ENCODE data around the gene PON2.
A peak's percentile ranks its signal among the peaks of the same experiment; 100 is the strongest.
"Not testable (repeated sequence)": the region's sequence is repeated elsewhere in the genome, so short reads cannot be mapped to it uniquely, and the experiment has no call there.

PON2 gene

DNA sequence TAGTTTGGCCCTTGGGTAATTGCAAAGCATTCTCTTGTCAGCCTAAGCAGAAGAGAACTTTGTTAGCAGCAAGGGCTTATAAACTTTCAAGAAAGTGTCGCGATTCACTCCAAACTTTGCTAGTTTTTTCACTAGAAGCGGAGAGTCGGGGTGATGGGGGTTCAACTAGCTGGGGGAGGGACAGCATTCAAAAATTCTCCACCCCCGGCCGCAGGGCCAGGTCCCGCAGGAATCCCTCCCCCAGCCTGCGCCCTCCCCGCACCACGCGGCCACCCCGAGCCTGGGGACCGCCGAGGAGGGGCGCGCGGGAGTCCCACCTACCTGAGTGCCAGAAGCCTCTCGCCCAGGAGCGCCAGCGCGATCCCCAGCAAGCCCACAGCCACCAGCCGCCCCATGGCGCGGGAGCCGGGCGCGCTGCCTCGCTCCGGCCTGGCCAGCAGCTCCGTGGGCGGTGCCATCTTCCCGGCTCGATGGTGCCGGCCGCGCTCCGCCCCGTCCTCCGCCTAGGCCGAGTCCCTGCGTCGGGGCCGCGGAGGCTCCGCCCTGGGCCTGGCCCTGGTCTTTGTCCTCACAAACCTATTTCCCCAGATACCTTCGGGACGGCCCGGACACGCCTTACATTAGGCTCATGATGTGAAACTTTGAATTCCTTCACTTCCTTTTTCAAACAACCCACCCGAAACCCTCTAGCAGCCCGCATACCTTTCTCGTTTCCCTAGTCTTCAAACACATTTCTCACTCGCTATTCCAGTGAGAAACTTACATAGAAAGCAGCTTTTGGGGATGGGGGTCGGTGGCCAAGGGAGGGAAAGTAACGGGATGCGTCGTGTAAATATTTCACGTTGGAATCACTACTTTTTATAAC, at the start of gene PON2:
PON2 (minus strand) TSS at position 472 of the 865 bp plus-strand sequence; CDS start at position 395, 77 bp downstream.
- DNase-seq, result peak; percentile 57

DNA sequence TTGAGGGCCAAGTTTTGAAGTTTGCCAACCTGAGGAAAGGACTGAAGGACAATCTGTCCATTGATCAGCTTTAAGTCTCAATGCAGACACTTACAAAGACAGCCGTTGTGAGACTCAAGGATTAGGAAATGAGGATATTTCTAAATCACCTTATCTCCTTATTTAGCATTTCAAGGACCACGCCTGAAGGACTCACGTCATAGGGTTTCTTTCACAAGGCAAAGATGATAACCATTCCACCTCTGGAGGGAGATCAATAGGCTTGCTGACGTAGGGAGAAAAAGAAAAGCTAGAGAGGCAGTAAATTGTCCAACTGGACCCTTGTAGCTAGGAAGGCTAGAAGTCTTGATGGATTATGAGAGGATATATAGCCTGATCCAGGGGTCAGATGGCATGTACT, 47.6 kb upstream of the PON2 start:
- no peak for DNase-seq

DNA sequence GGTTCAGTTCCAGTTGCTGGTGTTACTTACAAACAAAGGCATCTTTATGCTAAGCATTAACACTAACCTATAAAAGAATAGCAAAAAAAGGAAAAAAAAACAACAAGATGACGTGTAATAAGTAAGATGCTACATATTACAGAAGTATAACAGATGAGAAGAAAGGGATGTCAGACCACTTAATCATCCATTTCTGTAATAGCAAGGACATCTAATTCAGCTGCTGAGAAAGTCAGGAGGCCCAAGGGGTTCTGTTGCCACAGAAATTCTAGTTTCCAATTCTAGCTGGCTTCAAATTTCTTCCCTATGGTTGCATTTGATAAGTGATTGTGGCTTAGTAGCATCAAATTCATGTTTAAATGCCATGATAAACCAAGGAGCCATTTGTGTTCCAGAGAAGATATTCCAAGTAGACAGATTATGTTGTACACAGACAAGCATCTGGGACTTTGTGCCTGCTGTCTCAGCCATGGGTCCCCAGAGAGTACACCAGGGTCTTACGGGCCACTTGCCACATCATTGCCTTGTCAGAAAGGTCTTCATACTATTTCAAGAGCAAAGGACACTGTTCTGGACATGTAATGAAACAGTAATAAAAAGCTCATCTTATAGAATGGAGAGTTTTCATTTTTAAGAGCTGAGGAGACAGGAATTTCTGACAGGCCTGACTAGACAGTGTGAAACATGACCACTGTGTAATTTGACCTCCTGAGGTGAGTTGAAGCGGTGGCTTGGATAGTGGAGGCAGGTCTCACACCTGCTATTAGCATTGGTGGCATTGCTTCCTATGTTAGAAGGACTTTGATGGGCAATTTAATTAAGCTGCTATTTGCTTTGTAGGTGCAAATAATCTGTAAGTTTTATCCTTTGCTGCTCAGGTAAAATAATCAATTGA, 46.7 kb upstream of the PON2 start:
- DNase-seq, result no peak

GRCh38 chr7:95479992-95480624, 45.3 kb upstream of the PON2 start:
- no peak for DNase-seq

GRCh38 chr7:95478272-95479037, 43.6 kb upstream of the PON2 start:
- DNase-seq, result no peak

DNA sequence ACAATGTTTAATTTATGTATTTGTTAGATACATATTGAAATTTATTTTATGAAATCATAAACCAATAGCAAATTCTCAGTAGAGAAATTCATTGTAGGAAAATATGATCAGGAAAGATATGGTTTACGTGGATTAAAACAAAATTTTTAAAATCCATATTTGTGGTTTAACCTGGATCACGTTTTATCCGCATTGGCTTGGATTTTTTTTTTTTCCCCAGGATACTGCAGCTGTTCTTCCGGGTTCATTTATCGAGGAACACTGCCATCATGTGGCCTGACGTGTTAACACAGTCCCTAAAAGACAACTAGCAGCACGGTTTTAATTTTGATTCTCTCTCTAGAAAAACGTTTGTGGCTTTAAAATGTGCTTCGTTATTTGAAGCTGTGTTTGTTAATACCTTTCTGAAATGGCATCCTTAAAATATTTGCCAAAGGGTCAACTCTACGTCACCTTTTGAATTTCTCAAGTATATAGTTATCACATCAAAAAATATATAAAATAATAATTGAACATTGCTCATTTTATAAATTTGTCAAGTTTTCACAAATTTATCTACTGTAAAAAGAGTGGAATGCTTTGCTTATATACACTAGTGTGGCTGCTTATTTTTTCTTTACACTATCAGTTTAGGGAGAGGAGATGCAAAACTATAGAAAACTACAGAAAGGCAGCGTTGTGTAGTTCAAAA, 42.2 kb upstream of the PON2 start:
- DNase-seq, result peak; percentile 58

GRCh38 chr7:95476072-95476847, 41.4 kb upstream of the PON2 start:
- no peak for DNase-seq

GRCh38 chr7:95473276-95473985, 38.6 kb upstream of the PON2 start:
- no peak for DNase-seq

DNA sequence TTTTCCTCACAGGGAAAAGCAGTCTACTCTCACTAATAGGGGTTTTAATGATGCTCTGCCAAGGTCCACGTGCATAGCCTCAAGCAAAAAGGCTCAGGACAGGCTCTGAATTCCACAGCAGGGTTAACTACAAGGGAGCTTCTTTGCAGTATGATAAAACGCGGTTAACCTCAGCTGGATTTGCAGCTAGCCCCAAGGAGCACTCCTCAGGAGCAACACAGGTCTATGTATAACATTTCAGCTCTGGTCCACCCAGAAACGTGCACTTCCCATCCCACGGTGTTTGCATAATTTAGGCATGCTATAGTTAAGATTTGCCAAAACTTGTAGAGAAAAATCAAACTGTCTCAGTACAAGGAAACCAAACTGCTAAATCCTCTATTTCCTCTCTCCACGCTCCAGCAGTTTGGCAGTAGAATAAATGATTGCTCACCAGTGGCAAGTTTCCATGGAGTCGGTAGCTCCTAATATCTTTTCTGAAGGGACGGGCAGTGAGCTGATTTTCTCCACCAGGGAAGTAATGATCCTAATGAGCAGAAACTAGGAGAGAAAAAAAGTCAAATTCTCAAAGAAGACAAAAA, 37.8 kb upstream of the PON2 start:
- no peak for DNase-seq

GRCh38 chr7:95471071-95471470, 36.2 kb upstream of the PON2 start:
- DNase-seq, result no peak

DNA sequence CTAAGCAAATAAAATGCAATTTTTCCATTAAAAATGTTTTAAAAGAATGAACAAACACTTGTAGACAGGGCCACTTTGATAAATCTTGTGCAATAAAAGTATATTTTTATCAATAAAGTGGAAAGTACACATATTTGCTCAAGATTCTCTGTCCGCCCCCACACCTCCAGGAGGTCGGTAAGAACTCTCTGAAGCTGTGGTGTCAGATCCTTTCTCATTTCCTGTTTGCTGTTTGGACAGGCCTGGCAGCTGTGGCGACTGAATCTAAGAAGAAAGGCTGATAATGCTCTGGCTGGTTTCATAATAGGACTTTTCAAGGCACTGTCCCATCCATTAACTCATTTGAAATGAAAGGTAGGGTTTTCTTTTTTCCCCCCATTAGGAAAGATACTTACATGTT, 35.6 kb upstream of the PON2 start:
- no peak for DNase-seq

- no peak for DNase-seq
These were observed 35.0 kb upstream of the PON2 start for GRCh38 chr7:95469848-95470247.

DNA sequence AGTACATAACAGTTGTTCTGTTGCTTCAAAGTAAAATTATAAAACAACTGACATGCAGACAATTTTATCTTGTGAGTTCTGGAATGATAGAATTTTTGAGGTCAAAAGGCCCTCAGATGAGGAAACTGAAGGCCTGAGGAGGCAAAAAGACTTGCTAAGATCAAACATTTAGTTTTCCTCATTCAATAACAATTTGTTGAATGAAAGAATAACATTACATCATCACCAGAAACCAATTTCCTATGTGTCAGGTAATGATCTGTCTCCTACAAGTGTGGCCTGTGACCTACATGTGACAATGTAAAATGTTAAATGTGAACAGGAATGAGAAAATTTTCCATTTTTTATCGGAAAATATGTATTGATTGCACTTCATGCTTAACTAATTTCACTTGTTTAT, 34.4 kb upstream of the PON2 start:
- no peak for DNase-seq

GRCh38 chr7:95467912-95468607, 33.2 kb upstream of the PON2 start:
- DNase-seq, result no peak

- not testable (repeated sequence) for DNase-seq
These were observed 25.8 kb upstream of the PON2 start for GRCh38 chr7:95460653-95461052.

DNA sequence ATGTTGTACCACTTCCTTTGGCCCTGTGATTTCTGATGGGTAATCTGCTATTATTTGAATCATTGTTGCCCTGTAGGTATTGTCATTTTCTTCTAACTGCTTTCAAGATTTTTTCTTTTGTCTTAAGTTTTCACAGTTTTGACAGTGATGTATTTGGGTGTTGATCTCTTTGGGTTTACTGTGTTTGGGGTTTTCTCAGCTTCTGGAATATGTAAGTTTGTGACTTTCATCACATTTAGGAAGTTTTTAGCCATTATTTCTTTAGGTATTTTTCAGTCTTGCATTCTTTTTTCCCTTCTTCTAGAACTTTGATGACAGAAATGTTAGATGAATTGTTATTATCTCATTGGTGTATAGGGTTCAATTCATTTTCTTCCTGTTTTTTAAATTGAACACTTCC, 23.1 kb upstream of the PON2 start:
- DNase-seq, result no peak

DNA sequence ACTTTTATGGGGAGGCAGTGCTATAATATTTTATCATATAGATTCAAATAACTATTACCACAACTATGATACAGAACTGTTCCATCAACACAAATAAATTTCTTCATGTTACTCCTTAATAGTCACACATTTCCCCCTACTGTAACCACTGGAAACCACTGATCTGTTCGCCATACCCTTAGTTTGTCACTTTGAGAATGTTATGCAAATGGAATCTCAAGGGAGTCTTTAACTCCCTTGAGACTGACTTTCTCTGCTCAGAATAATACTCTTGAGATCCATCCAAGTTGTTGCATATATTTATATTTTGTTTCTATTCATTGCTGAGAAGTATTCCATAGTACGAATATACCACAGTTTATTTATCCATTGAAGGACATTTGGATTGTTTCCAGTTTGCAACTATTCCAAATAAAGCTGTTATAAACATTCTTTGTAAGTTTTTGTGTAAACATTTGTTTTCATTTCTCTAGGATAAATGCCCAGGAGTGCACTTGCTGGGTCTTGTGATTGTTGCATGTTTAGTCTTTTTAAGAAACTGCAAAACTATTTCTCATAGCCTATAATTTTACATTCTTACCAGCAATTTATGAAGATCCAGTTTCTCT, 19.7 kb upstream of the PON2 start:
- no peak for DNase-seq

DNA sequence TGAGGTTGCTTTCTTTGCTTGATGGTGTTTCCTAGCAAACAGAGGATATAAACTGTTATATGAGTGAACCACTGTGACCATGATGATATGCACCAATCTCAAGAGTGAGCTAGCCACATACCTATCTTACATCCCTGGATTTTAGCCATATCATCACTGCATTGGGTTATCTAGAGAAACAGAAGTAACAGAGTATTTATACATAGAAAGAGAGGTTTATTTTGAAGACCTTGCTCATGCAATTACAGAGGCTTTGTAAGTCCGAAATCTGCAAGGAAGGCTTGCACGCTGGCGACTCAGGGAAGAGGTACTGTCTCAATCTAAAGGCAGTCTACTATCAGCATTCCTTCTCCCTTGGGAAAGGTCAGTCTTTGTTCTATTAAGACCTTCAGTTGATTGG, 11.8 kb upstream of the PON2 start:
- no peak for DNase-seq

DNA sequence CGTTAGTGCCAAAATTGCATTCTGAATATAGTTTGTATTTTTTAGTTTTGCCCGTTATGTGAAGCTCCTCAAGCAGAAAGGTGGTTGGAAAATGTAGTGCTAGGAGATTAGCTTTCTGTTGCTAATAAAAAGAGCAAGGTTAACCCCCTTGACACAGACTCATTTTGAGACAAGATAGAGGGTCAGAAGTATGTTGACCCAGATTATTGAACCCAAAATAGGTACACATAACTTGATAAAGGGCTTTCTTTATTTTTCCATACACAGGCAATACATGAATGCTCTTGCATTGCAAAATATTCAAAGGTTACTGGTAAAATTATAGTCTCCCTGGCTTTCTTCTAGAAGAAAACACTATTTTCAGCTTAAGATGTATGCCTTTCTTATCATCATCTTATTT, 10.0 kb upstream of the PON2 start:
- no peak for DNase-seq
